HepG2 (cell line): ENCODE data around the gene CALU.

Experiments
- CREB1 ChIP-seq, 2 experiments: fragments of 450-650 bp in 1 of 2; IDR thresholded peaks; 2 replicates each; pipeline ENCODE4 v1.6.1; 2016 to 2017; ENCODE audit warnings: control low read depth in 1 of 2, mild to moderate bottlenecking in 1 of 2, missing compliant biosample characterization in 1 of 2, missing genetic modification characterization in 1 of 2
- CTCF ChIP-seq: sonication (generic); formaldehyde crosslinking; IDR thresholded peaks from 2 replicates; pipeline ENCODE4 v1.5.0; 2020; ENCODE audit warnings: mild to moderate bottlenecking, missing genetic modification reagents, moderate library complexity
- DDIT3 ChIP-seq: sonication (generic); formaldehyde crosslinking; IDR thresholded peaks from 2 replicates; pipeline ENCODE4 v1.4.0; 2020; ENCODE audit warnings: mild to moderate bottlenecking, missing genetic modification reagents
- GPN1 ChIP-seq: sonication (generic); formaldehyde crosslinking; IDR thresholded peaks from 2 replicates; pipeline ENCODE4 v1.5.1; 2020; ENCODE audit warnings: missing genetic modification reagents, borderline replicate concordance
- JUND ChIP-seq: sonication (generic); formaldehyde crosslinking; IDR thresholded peaks from 2 replicates; pipeline ENCODE4 v1.8.0; 2022; ENCODE audit warnings: mild to moderate bottlenecking, missing genetic modification reagents
- KDM4B ChIP-seq: sonication (generic); formaldehyde crosslinking; IDR thresholded peaks from 2 replicates; pipeline ENCODE4 v1.4.0; 2020; ENCODE audit warnings: missing genetic modification reagents
- MYNN ChIP-seq: sonication (generic); formaldehyde crosslinking; IDR thresholded peaks from 2 replicates; pipeline ENCODE4 v1.4.0; 2020; ENCODE audit warnings: mild to moderate bottlenecking, low read depth, missing genetic modification reagents
- MYPOP ChIP-seq: sonication (generic); formaldehyde crosslinking; IDR thresholded peaks from 2 replicates; pipeline ENCODE4 v1.8.1; 2023; ENCODE audit warnings: mild to moderate bottlenecking, moderate library complexity, missing genetic modification reagents
- POLR2AphosphoS5 ChIP-seq: IDR thresholded peaks from 2 replicates; pipeline ENCODE4 v1.6.1; 2012; ENCODE audit warnings: low read depth, low read length
- TFAP4 ChIP-seq: sonication (generic); IDR thresholded peaks from 2 replicates; pipeline ENCODE4 v1.6.1; 2016; ENCODE audit warnings: low read depth, borderline replicate concordance
- ZFP90 ChIP-seq: sonication (generic); formaldehyde crosslinking; IDR thresholded peaks from 2 replicates; pipeline ENCODE4 v1.8.0; 2022; ENCODE audit warnings: missing genetic modification reagents, mild to moderate bottlenecking, inconsistent platforms, borderline replicate concordance
- ZNF121 ChIP-seq: sonication (generic); formaldehyde crosslinking; IDR thresholded peaks from 2 replicates; pipeline ENCODE4 v1.5.0; 2020; ENCODE audit warnings: mild to moderate bottlenecking, missing genetic modification reagents
- ZNF18 ChIP-seq: sonication (generic); formaldehyde crosslinking; IDR thresholded peaks from 2 replicates; pipeline ENCODE4 v1.8.0; 2022; ENCODE audit warnings: mild to moderate bottlenecking, missing genetic modification reagents; ENCODE audit not compliant: insufficient replicate concordance

GRCh38 chr7:128733278-128733645 lies 5.9 kb upstream of the CALU start:
- TF ChIP-seq MYPOP = no peak
- TF ChIP-seq ZFP90 (CRISPR knock-in tag) = no peak
- no peak for TF ChIP-seq TFAP4
- no peak for TF ChIP-seq CTCF (CRISPR knock-in tag)
- no peak for TF ChIP-seq GPN1 (CRISPR knock-in tag)
- no peak for TF ChIP-seq JUND (CRISPR knock-in tag)
- TF ChIP-seq POLR2AphosphoS5 = no peak
- TF ChIP-seq ZNF18 (CRISPR knock-in tag) = no peak
- no peak for TF ChIP-seq DDIT3
- TF ChIP-seq KDM4B (CRISPR knock-in tag) = no peak
- TF ChIP-seq MYNN (CRISPR knock-in tag) = no peak
- TF ChIP-seq CREB1 (IDR thresholded peaks at IDR 0.05) = peak; percentile 68
- TF ChIP-seq CREB1 (CRISPR knock-in tag; IDR thresholded peaks at IDR 0.05) = no peak
- no peak for TF ChIP-seq ZNF121 (CRISPR knock-in tag)
